Fibroblast of the aortic adventitia (primary cell): ENCODE measurements around the gene TMEM101. TPM values are rescaled to one million over a fixed set of nuclear protein-coding genes. Genes with fewer than 3 reads are reported as not detected.
"Not testable (repeated sequence)": the region's sequence is repeated elsewhere in the genome, so short reads cannot be mapped to it uniquely, and the experiment has no call there.

Source experiments
- DNase-seq: peaks from one replicate; pipeline ENCODE4 v3.0.0-alpha.2; 2010; ENCODE audit warnings: low read depth
- H3K4me3 ChIP-seq: 2 replicates; pipeline ENCODE4 v1.5.1; 2011; ENCODE audit warnings: low read depth, mild to moderate bottlenecking, control low read depth, low read length, moderate library complexity
- CTCF ChIP-seq: IDR thresholded peaks from 2 replicates; pipeline ENCODE4 v1.5.1; 2011; ENCODE audit warnings: mild to moderate bottlenecking, low read length, control low read depth, inconsistent platforms; ENCODE audit not compliant: insufficient read depth
- total RNA-seq: library from RNA; depleted of rRNA; stranded (reverse); fragments of >200 nt; gene quantifications from 2 replicates; pipeline ENCODE4 v1.2.3, GENCODE V29; 2012; ENCODE audit warnings: low replicate concordance

Gene TMEM101
- total RNA-seq, 1 donor: 28.5 TPM

- no peak for DNase-seq
- no peak for TF ChIP-seq CTCF
- H3K4me3 ChIP-seq: no peak overlapping the region
These were observed 22.7 kb upstream of the TMEM101 start for GRCh38 chr17:44037471-44037870.

GRCh38 chr17:44034688-44035087, 19.9 kb upstream of the TMEM101 start:
- DNase-seq, H3K4me3 ChIP-seq: not testable (repeated sequence)

DNA sequence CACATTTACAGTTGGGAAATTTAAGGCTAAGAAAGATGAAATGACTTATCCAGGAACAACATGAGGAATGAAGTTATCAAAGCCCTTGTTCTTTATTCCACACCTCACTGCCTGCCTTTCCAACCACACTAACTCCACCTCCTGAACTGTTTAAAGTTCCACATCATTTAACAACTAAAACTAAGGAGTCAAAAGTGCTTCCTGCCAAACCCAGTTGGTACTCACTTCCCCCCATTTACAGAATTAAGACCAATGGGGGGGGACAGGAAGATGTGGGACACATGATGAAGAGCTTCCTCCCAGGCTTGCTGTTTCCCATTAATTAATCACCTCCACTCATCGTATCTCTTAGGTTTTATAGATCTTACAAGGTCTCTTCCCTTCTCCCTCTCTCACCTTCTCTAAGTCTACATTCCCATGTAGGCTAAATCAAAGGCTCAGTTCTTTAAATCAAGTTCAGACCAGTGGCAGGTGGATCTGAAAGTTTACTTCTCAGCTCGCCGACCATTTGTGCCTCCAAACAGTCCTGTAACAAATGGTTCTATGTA, 19.2 kb upstream of the TMEM101 start:
- no peak overlapping the region for H3K4me3 ChIP-seq
- no peak for TF ChIP-seq CTCF
- DNase-seq: no peak

DNA sequence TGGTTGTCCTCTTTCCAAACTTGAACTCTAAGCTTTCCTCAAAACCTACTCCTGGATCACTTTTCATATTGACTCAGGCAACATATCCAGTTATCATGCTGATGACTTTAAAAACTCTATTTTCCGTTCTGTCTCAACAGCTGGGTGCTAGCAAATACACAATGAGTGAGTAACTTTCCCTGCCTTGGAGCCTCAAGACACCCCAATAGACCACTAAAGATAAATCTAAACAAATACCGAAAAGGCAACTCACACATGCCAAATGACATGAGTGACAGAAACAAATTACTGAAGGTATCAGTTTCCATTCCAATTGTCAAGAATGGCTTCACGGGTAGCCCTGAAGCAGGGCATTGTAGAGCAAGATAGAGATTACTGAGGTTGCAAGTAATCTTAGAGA, 15.7 kb upstream of the TMEM101 start:
- H3K4me3 ChIP-seq: no peak overlapping the region
- no peak for DNase-seq
- TF ChIP-seq CTCF: no peak

DNA sequence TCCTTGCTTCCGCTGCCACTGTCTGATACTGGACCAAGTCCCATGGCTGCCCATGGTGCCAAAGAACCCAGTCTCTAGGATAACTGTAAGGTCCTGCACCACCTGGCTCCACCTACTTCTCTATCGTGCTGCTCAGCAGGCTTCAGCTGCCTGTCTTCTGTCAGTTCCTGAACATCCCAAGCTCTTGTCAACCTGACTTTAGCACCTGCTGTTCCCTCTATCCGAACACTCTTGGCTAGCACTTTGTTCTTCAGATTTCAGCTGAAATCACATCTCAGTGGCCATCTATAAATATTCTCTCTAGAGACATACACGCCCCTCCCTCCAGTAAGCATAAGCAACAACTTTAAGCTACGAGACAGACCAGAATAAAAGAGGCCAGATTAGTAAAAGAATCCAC, 15.0 kb upstream of the TMEM101 start:
- no peak overlapping the region for H3K4me3 ChIP-seq
- no peak for DNase-seq
- TF ChIP-seq CTCF: no peak

GRCh38 chr17:44024853-44025252, 10.1 kb upstream of the TMEM101 start:
- H3K4me3 ChIP-seq: no peak overlapping the region
- no peak for DNase-seq
- no peak for TF ChIP-seq CTCF

- H3K4me3 ChIP-seq: no peak overlapping the region
- TF ChIP-seq CTCF: no peak
- DNase-seq: no peak
These were observed 9.5 kb upstream of the TMEM101 start for GRCh38 chr17:44024271-44024663.
